Iris pigment epithelial cell (primary cell): ENCODE results near the gene WNT5B.

Experiments
- DNase-seq: peaks from one replicate; pipeline ENCODE4 v3.0.0-alpha.2; 2011; ENCODE audit warnings: low read depth

WNT5B gene

DNA sequence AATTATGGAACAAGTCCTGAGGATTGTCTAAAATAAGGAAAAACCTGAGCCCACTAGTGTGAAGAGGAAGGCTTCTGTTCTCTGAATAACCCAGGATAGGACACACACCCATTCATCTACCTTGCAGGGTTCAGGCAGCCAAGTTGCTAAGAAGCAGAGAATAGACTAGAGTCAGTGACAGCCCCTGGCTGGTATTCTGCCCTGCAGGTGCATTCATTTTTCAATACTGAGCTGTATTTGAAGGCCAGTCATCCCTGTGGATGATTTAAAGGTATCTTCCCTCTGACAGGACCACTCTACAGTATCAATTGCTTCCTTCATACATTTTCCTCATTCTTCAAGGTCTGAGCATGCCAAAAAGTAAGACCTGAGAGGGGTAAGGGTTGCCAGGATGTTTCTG is 22.9 kb downstream of the WNT5B start:
- DNase-seq: no peak

DNA sequence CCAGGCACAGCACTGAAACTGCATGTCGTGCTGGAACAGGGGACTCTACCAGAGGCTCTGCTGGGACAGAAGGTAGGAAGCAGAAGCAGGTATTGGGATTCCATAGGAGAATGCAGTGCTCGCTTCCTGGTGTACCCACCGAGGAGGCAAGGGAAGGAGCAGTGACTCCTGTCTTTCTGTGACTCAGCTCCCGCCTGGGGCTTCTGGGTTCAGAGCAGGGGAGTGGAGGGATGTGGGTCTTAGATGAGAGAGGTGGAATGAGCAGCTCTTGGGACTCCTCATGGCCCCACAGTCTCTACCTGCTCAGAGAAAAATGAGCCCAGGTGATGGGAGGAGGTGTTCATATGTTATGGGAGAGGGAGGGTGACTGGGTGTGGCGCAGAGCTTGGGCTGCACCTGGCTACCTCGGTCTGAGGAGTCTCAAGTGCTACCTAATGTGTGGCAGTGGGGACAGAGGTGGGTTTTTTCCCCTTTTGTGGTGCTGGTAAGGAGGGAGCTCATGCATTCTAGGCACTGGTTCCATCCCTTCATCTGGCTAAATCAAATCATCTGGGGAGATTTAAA is 26.3 kb downstream of the WNT5B start:
- DNase-seq: no peak

DNA sequence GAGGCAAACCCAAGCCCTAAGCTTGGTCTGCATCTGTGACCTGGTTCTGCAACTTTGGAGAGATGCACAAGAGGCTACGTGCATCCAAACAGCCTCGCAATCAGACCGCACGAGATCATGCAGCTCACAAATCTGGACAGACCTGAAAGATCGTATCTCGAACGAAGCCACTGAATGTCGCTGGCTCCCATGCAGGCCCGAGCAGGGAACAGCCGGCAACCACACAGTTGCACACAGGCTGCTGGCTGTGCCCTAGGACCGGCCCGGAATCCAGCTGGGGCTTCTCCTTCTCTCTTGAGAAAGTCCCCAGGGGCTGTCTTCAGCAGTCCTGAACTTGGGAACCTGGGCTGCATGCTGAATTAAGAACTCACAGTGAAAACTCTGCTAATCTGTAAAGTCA is 27.9 kb downstream of the WNT5B start:
- no peak for DNase-seq

DNA sequence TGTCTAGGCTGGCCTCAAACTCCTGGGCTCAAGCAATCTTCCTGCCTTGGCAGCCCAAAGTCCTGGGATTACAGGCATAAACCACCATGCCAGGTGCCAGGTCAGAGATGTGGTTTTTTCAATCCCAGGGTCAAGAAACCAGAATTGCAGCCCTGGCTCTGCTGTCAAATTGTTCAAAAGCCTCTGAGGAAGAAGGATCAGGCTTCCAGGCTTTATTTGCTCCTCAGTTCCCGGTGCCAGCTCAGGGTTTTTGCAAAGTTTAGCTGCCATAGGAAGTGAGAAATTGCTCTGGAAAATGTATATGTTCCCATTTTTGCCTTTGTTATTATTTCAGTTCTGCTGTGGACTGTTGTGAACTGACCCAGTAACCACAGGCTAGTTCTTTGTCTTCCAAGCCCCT is 28.7 kb downstream of the WNT5B start:
- DNase-seq: peak; percentile 45

DNA sequence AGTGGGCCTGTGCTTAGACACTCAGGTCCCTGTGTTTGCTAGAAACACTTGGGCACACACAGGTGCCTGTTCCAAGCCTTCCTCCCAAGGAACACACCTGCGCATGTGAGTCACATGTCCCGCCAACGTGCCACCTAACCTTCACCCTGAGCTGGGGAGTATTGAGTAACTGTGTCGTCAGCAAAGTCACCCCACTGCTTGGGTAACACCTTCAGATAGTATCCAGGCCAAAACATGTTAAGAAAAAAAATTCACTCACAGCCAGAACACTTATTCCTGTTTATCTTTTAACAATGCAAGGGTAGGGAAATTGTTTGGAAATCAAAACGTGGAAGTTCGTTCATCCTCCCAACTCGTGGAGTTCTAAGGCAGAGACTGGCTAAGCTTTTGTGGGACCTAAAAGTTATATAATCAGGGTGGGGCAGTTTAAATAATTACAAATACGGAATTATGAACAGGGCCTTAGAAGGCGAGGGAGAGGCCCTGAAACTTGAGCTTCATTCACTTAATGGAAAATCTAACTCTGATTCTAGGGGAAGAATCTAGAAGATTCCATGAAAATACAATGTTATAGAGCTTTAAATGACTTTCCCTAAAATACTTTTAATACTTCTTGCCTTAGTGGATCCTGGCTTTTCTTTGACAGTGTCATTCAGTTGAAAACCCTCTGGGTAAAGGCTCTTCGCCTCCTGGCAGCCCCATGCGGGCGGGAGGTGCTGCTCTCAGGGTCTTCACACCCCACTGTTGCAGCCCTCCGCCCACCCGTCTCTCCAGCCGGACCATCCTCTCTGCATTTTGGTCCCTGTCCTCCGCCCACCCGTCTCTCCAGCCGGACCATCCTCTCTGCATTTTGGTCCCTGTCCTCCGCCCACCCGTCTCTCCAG is 31.5 kb downstream of the WNT5B start:
- DNase-seq: no peak

DNA sequence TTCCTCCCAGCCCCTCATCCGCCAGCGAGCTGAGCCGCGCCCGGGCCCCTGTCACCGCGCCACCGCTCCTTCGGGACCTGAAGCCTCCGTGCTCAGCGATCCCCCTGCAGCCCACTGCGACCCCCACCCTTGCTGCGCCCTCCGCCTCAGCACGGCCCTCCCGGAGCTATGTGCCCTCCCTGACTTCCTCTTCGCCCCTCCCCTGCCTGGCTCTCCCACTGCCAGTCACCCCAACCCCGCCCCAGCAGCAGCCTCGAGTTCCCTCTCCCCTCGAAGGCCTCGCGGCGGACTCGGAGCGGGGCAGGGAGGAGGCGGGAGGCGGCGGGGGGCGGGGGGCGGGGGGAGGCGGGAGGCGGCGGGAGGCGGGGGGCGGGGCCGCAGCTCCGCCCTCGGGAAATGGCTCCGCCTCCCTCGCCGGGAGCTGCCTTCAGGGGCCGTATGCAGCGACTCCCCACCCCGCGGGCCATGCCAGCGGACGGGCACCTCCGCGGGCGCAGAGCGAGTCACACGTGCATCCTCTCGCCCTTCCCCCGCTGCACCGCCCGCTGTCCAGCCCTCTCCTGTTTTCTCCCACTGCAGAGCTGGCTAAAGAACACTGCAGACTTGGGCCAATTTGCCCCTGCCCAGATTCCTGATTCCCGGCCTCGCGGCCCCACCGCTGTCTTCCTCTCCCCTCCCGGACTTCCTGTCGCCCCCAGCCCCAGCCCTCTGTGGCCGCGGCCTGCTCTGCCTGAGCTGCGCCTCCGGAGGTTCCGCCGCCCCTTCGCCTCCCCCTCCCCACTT is 32.7 kb downstream of the WNT5B start:
- peak; percentile 86 for DNase-seq

DNA sequence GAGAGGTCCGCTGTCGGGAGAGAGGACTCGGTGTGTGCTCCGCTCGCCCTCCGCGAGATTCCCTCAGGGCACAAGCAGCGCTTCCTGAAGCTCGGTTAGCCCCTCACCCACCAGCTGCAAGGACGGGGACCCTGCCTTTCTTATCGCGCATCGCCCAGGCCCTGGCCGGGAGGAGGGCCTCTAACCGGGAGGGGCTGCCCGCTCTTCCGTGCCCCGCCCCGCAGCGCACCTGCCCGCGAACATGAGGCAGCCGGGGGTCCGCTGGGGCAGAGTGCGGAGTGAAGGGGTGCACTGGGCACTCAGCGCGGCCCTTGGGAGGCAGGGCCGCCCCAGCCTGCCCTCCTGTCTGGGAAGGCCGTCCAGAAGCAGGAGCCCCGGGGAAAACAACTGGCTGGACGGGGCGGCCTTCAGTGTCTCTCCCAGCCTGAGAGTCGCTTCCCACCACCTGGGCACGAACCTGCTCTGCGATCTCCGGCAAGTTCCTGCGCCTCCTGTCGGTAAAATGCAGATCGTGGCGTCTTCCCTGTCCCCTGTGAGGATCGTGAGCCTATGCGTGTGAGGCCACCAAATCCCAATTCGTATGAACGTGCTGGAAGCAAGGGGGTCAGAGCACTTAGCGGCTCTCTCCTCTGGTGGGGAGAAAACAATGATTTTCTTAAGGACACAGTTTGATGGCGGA is 33.9 kb downstream of the WNT5B start:
- DNase-seq: no peak

DNA sequence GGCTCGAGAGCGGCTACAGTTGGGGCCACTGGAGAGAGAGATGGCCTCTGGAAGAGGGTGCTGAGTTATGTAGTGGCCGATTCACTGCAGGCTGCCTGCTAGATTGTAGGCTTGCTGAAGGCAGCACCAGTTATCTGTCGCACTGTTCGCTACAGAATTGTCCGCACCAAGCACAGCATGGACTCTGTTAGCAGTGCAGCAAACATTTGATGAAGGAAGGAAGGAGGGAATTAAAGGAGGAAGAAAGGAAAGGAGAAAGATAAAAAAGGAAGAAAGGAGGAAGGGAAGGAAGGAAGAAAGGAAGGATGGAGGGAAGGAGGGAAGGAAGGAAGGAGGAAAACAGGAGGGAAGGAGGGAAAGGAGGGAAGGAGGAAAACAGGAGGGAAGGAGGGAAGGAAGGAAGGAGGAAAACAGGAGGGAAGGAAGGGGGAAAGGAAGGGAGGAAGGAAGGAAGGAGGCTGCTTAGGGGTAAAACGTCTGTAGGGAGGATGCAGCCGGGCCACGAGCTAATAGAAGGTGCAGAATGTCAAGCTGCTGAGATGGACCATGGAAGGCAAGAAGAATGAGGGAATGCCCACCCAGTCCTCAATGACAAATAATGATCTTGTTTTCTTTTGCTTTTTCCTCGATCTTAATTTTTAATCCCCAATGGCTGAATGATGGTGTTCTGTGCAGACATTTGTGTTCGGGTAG is 34.6 kb downstream of the WNT5B start:
- no peak for DNase-seq

DNA sequence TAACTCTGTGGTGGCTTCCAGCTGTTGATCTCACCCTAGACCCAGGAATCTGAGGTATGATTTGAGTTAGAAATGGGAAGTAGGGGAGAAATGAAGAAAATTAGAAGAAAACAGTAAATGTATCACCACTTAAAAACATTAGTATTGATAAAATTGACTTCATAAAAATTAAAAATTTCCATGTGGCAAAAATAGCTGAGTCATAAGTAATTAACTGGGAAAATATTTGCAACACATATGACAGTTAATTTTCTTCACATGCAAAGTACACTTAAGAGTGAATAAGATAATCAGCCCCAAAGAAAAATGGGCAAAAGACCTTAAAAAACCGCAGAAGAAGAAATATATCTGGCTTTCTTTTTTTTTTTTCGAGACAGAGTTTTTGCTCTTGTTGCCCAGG is 36.3 kb downstream of the WNT5B start:
- DNase-seq: no peak

DNA sequence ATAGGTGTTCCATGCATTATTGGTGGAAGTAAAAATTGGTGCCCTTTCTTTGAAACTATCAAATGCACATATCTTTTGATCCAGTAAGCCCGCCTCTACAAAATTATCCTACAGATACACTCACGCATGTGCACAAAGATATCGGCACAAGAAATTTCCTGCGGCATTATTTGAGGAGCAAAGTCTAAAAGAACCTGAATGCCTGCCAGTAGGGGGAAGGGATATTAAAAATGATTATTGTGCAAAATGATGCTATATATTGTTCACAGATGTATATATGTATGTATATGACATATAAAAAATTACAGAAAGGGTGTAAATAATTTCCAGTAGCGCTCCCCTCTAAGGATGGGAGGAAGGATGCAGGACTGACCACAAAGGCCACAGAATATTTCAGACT is 37.2 kb downstream of the WNT5B start:
- DNase-seq: no peak

DNA sequence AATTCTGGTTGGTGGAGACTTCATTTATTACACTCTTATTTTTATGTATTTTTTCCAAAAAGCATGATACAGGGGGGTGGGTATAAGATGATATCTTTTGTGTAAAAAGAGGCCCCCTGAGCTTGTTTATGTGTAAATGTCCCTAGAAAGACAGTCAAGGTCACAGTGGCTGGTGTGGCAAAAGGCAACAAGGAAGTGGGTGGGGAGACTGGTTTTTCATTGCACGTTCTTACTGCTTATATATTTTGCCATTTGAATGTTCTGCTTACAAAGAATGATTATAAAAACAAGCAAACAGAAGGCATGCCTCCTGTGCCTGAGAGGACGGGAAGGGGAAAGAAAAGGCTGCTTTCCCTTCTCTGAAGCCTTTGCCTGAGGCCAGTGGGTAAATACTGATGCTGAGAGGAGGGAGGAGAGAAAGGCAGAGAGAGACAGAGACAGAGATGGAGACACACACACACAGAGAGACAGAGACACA is 37.7 kb downstream of the WNT5B start:
- DNase-seq: no peak

DNA sequence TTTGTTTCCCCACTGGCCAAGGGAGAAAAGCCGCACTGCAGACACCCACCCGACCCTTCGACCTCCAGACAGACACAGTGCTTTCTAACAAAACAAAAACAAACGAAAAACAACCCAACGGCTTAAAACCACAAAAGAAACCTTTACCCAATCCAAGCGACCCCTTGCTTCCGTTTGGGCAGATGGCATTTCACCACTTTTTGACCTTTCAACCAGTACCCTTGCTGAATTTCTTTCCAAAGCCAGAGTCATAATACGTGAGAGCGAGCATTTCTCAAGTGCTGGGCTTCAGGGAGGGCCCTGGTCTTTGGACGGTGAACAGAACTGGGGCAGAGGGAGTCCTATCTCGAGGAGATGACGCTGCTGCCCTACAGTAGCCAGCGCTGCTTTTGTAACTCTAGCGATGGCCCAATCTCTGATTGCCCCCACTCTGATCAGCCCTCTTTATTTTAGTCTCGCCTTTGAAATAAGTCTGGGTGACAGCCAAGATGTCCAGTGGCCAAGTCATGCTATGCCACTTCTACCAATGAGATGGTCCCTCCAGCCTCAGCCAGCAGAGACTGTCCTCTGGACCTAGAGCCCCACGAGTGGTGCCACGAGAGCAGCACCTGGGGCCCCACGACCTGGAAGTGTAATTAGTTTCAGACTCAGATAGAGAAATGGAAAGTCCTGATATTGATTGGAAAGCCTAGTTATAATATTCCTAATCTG is 40.0 kb downstream of the WNT5B start:
- no peak for DNase-seq

DNA sequence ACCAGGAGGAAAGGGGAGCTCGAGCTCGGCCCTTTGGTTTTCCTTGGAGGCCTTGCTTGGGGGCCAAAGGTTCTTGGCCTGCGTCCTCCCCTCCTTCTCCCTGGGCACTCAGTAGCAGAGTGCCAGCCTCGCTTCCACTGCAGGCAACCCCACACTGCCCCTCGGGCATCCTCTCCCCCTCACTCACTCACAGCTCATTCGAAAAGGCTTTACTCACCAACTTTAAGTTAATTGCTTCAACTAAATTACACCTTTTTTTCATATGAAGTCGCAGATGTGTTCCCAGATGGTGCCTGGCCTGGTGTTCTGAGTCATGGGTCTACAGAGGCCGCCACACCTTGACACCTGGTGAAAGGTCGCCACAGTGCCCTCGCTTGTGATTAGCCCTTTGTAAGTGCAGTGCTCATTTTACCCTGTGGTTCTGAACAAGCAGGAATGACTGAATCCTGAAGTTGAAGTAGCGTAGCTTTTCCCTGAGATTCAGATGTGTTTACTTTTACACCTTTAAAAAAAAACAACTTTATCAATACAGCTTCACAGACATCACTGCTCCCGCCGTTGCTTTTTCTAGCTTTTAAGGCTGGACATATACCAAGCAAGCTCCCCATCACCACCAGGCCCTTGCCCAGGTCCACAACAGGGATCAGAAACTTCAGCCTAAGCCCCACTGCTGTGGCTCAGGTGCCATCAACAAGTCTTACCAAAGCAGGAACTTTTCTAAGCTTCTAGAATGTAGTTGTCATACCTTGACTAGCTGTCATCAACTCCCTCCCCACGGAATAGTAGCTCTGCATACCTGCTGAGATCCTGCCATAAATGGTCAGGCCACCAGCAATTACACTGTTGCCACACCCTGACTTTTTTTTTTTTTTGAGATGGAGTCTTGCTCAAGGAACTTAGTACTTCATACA is 41.6 kb downstream of the WNT5B start:
- DNase-seq: no peak

DNA sequence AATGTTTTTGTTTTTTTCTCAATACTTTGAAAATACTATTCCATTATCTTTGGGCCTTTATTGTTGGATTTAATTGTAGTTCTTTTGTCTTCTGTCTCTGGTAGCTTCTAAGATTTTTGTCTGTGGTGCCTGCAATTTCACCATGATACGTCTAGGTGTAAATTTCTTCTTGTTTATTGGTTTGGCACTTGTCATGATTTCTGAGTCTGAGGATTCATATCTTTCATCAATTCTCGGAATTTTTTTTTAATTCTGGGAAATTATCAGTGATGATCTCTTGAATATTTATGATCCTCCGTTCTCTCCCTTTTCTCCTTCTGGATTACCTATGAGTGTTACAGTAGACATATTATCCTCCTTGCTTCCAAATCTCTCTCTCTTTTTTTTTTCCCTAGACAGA is 47.0 kb downstream of the WNT5B start:
- DNase-seq: no peak

DNA sequence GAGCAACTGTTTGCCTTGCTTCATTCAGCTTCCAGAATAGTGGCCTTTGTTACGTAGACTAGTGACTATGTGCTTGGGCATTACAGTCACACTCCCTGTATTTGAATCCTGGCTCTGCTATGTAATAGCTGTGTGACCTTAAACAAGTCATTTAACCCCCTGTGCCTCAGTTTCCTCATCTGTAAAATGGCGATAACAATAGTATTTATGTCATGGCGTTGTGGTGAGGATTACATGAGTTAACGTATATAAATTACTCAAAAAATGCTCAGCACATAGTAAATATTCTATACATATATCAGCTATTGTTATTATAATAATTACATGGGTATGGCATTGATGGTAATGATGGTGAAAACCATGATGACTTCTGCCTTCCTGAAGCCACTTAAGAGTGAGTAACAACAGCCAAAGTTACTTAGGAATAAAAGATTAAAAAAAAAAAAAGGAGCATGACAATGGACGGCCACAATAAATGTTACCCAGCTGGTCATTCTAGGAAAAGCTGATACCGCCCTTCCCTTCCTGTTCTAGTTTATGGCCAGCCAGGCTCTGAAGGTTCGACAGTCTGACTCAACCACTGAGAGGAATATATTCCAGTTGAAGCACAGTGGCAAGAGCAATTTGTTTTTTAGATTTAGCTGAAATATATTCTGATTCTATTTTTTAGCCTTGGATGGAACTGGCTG is 51.9 kb downstream of the WNT5B start:
- DNase-seq: no peak

DNA sequence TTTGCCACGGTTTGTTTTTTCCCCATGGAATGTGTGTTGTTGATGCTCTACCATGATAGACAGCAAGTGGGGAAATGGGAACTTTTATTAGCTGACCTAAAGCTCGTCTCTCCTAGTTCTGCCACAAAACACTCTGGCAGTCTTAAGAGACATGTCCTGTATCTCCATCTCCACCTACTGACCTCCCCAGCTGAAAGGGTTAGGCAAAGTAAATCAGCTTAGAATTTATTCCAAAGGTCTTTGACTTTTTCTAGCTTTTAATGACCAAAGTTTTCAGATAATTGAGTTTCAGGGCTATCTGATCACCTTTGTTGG is 52.4 kb downstream of the WNT5B start:
- no peak for DNase-seq

DNA sequence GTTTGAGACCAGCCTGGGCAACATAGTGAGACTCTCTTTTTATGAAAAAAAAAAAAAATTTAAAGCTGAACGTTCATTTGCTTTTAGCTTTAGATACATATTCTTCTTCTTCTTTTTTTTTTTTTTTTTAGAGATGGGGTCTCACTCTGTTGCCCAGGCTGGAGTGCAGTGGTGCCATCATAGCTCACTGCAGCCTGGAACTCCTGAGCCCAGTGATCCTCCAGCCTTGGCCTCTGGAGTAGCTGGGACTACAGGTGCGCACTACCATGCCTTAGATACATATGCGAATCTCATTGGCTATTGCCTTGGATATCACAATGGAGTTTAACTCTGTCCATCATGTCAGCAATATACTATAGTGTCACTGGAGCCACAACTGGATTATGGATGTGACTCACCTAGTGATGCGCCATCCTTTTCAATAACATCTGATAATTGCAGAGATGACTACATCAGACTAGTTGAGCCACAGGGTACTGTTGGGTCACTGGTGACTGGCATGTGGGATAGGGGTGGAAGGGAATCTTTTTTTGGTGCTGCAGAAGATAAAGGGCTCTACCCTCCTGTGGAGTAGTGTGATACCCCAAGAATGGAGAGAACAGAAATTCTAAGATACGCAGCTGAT is 59.2 kb downstream of the WNT5B start:
- no peak for DNase-seq

DNA sequence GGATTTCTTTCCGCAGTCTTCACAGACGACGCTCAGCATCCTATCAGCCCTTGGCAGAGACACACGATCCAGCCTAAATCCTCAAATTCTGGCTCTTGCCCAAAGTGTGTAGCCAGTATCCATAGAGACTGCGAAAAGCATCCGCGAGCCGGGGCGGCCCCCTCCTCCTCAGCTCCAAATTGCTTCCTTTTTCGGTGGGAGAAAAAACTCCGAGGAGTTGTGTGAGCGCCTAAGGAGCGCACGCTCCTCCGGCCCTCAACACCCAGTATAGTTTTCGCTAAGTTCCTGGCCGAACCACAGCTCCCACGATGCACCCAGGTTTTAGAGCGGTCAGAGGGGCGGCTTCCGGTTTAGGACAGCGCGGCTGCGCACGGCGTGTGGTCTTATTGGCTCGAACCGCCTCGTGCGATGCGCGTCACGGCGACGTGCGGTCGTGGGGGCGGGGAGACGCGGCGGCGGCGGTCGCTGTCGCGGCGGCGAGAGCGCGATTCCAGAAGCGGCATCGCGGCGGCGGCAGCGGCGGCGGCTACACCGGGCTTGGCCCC is 61.6 kb downstream of the WNT5B start, which contains the start of gene ADIPOR2:
Gene ADIPOR2 (plus strand): TSS at position 493 of the 545 bp plus-strand sequence. CDS start 63,274 bp downstream, outside the sequence.
- DNase-seq: peak; percentile 98
